22Rv1 (cell line): ENCODE data around the gene COL5A1.

Source experiments
- ZFX ChIP-seq: fragments of 450-650 bp; IDR thresholded peaks from 2 replicates; pipeline ENCODE4 v1.6.1; 2017; ENCODE audit warnings: antibody characterized with exemption, borderline replicate concordance
- TF ChIP-seq, protein P1 (sequence below): fragments of 450-650 bp; IDR thresholded peaks from 2 replicates; pipeline ENCODE4 v1.5.1; 2017; ENCODE audit warnings: mild to moderate bottlenecking

DNA sequence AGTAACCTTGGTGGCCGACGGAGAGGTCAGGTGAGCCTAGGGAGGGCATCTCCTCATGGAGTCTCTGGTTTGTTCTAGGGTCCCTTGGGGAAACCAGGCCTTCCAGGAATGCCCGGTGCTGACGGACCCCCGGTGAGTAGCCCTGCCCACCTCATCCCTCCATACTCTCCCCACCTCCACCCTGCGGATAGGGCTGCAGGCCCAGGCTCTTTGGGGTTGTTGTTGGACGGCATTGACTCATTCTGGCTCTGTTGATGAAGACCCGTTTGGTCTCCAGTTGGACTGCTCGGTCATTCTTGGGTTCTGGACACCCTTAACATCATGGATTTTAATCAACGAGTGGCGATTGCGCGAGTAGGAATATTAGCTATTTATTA is 126.7 kb downstream of the COL5A1 start:
- TF ChIP-seq, protein P1, sequence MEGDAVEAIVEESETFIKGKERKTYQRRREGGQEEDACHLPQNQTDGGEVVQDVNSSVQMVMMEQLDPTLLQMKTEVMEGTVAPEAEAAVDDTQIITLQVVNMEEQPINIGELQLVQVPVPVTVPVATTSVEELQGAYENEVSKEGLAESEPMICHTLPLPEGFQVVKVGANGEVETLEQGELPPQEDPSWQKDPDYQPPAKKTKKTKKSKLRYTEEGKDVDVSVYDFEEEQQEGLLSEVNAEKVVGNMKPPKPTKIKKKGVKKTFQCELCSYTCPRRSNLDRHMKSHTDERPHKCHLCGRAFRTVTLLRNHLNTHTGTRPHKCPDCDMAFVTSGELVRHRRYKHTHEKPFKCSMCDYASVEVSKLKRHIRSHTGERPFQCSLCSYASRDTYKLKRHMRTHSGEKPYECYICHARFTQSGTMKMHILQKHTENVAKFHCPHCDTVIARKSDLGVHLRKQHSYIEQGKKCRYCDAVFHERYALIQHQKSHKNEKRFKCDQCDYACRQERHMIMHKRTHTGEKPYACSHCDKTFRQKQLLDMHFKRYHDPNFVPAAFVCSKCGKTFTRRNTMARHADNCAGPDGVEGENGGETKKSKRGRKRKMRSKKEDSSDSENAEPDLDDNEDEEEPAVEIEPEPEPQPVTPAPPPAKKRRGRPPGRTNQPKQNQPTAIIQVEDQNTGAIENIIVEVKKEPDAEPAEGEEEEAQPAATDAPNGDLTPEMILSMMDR, result no peak
- no peak for TF ChIP-seq ZFX
